SU-DHL-6 (cell line): ENCODE results near the gene AGBL4.

Source experiments
- H2AFZ ChIP-seq: fragments of 200-600 bp; sonication (generic); 2 replicates; pipeline ENCODE4 v1.6.1; 2014; ENCODE audit warnings: low read depth, mild to moderate bottlenecking, moderate library complexity, mixed read lengths, antibody characterized with exemption, low read length; ENCODE audit not compliant: severe bottlenecking
- H3F3A ChIP-seq: fragments of 200-600 bp; shearing (Covaris generic); 2 replicates; pipeline ENCODE4 v1.6.0; 2016; ENCODE audit warnings: antibody characterized with exemption, mild to moderate bottlenecking; ENCODE audit not compliant: insufficient read depth
- H3K27ac ChIP-seq: fragments of 200-600 bp; sonication (generic); 2 replicates; pipeline ENCODE4 v1.5.1; 2016; ENCODE audit warnings: low read depth, mild to moderate bottlenecking, low read length, moderate library complexity, mixed read lengths
- H3K27me3 ChIP-seq: fragments of 200-600 bp; sonication (generic), shearing (Covaris generic); 2 replicates; pipeline ENCODE4 v1.6.0; 2014; ENCODE audit warnings: mild to moderate bottlenecking, low read length
- H3K36me3 ChIP-seq: fragments of 200-600 bp; sonication (generic); 2 replicates; pipeline ENCODE4 v1.6.1; 2014; ENCODE audit warnings: mild to moderate bottlenecking, low read length, mixed read lengths
- H3K4me2 ChIP-seq: fragments of 300-600, 200-600 bp; shearing (Covaris generic), sonication (generic); 2 replicates; pipeline ENCODE4 v1.6.0; 2014; ENCODE audit warnings: low read length, low read depth, mild to moderate bottlenecking; ENCODE audit not compliant: poor library complexity, severe bottlenecking
- H3K4me3 ChIP-seq: fragments of 200-600 bp; sonication (generic); 2 replicates; pipeline ENCODE4 v1.5.1; 2014; ENCODE audit warnings: antibody characterized with exemption, low read length, mild to moderate bottlenecking, mixed read lengths; ENCODE audit not compliant: insufficient read depth, poor library complexity, severe bottlenecking
- H3K79me2 ChIP-seq: fragments of 200-600 bp; sonication (generic); 2 replicates; pipeline ENCODE4 v1.6.1; 2014; ENCODE audit warnings: mild to moderate bottlenecking, low read length, moderate library complexity; ENCODE audit not compliant: insufficient read depth
- H3K9ac ChIP-seq: fragments of 200-600 bp; sonication (generic); 2 replicates; pipeline ENCODE4 v1.7.0; 2014; ENCODE audit warnings: mild to moderate bottlenecking, low read length
- H3K9me2 ChIP-seq: fragments of 200-600 bp; sonication (generic); replicated peaks from 2 replicates; pipeline ENCODE4 v1.6.1; 2014; ENCODE audit warnings: low read length; ENCODE audit not compliant: insufficient read depth
- H3K9me3 ChIP-seq: fragments of 200-600 bp; sonication (generic); 2 replicates; pipeline ENCODE4 v1.6.1; 2014; ENCODE audit warnings: low read length, mixed read lengths; ENCODE audit not compliant: insufficient read depth
- H4K20me1 ChIP-seq: fragments of 200-600 bp; sonication (generic); 2 replicates; pipeline ENCODE4 v1.6.1; 2014; ENCODE audit warnings: low read depth, mild to moderate bottlenecking, antibody characterized with exemption, low read length, moderate library complexity, mixed read lengths
- EZH2phosphoT487 ChIP-seq: fragments of 200-600 bp; sonication (generic), shearing (Covaris generic); conservative IDR thresholded peaks from 2 replicates; pipeline ENCODE4 v1.6.1; 2018; ENCODE audit warnings: mild to moderate bottlenecking, antibody characterized with exemption, low read length, moderate library complexity, mixed read lengths
- TF ChIP-seq, protein P1 (sequence below): fragments of 200-600 bp; sonication (generic); IDR thresholded peaks from one replicate; pipeline ENCODE4 v1.5.1; 2017; ENCODE audit warnings: antibody characterized with exemption, mild to moderate bottlenecking, low read length, moderate library complexity; ENCODE audit not compliant: insufficient read depth, poor library complexity, severe bottlenecking

The AGBL4 gene

GRCh38 chr1:49213301-49213700, 810.5 kb downstream of the AGBL4 start:
- H3K9me3 ChIP-seq: no peaks in the 10 kb centered on the region
- no peaks in the 10 kb centered on the region for H3K9me2 ChIP-seq
- H3K4me2 ChIP-seq: no peak overlapping the region
- no peak overlapping the region for H3K27ac ChIP-seq
- no peak overlapping the region for H2AFZ ChIP-seq
- H3F3A ChIP-seq: no peaks in the 10 kb centered on the region
- H3K9ac ChIP-seq: no peak overlapping the region
- H3K4me3 ChIP-seq: no peak overlapping the region
- TF ChIP-seq, protein P1, sequence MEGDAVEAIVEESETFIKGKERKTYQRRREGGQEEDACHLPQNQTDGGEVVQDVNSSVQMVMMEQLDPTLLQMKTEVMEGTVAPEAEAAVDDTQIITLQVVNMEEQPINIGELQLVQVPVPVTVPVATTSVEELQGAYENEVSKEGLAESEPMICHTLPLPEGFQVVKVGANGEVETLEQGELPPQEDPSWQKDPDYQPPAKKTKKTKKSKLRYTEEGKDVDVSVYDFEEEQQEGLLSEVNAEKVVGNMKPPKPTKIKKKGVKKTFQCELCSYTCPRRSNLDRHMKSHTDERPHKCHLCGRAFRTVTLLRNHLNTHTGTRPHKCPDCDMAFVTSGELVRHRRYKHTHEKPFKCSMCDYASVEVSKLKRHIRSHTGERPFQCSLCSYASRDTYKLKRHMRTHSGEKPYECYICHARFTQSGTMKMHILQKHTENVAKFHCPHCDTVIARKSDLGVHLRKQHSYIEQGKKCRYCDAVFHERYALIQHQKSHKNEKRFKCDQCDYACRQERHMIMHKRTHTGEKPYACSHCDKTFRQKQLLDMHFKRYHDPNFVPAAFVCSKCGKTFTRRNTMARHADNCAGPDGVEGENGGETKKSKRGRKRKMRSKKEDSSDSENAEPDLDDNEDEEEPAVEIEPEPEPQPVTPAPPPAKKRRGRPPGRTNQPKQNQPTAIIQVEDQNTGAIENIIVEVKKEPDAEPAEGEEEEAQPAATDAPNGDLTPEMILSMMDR: no peak
- no peak for TF ChIP-seq EZH2phosphoT487
- no peaks in the 10 kb centered on the region for H4K20me1 ChIP-seq
- no peaks in the 10 kb centered on the region for H3K79me2 ChIP-seq
- H3K36me3 ChIP-seq: no peaks in the 10 kb centered on the region
- no peaks in the 10 kb centered on the region for H3K27me3 ChIP-seq

DNA sequence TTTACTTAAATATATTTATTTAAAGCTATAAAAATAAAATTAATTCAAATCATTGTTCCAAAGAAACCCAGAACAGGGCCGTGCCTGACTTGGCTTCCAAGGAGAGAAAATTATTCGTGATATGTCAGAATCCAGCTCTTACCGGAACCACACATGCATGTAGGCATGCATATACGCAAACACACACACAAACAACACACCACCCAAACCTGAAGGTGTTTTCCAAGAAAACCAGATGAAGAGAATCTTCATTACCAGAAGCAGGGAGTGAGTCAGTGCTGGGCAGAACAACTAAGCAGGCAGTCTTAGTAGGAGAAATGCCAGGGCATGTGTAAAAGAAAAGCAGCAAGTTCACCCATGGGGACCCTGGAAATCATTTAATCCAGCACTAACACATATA, 815.0 kb downstream of the AGBL4 start:
- TF ChIP-seq, protein P1: no peak
- TF ChIP-seq EZH2phosphoT487: no peak
- H3K27ac ChIP-seq: no peak overlapping the region
- H4K20me1 ChIP-seq: no peaks in the 10 kb centered on the region
- no peaks in the 10 kb centered on the region for H3K9me2 ChIP-seq
- H3K9me3 ChIP-seq: no peaks in the 10 kb centered on the region
- no peak overlapping the region for H2AFZ ChIP-seq
- H3F3A ChIP-seq: no peaks in the 10 kb centered on the region
- no peaks in the 10 kb centered on the region for H3K79me2 ChIP-seq
- H3K27me3 ChIP-seq: no peaks in the 10 kb centered on the region
- H3K4me3 ChIP-seq: no peak overlapping the region
- H3K9ac ChIP-seq: no peak overlapping the region
- no peaks in the 10 kb centered on the region for H3K36me3 ChIP-seq
- no peak overlapping the region for H3K4me2 ChIP-seq

DNA sequence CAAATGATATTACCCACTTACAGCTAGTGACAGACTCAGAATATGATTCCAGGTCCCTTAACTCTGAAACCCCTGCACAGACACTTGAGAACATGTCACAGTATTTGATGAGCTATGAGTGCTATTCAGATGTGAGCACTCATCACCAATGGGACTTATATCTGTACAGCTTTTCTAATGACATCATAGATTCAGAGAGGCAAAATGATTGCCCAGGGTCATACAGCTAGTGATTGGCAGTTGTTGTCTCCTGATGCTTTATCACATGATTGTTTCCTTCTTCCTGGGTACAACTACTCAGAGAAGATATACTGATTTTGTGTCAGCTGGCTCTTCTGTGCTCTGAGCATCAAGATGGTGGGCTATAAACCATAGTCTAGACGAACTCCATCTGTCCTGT, 819.0 kb downstream of the AGBL4 start:
- Histone ChIP-seq H4K20me1 (no peaks in the 10 kb centered on the region), H3K9me3 (no peaks in the 10 kb centered on the region), H2AFZ (no peak overlapping the region), H3K9me2 (no peaks in the 10 kb centered on the region), H3K36me3 (no peaks in the 10 kb centered on the region), H3K79me2 (no peaks in the 10 kb centered on the region), H3K27me3 (no peaks in the 10 kb centered on the region), H3K9ac (no peak overlapping the region), H3K4me3 (no peak overlapping the region), H3K4me2 (no peak overlapping the region), H3K27ac (no peak overlapping the region), H3F3A (no peaks in the 10 kb centered on the region)
- TF ChIP-seq, protein P1: no peak
- TF ChIP-seq EZH2phosphoT487: no peak
